Measurements from ENCODE around the gene AMH.

Gene AMH

DNA sequence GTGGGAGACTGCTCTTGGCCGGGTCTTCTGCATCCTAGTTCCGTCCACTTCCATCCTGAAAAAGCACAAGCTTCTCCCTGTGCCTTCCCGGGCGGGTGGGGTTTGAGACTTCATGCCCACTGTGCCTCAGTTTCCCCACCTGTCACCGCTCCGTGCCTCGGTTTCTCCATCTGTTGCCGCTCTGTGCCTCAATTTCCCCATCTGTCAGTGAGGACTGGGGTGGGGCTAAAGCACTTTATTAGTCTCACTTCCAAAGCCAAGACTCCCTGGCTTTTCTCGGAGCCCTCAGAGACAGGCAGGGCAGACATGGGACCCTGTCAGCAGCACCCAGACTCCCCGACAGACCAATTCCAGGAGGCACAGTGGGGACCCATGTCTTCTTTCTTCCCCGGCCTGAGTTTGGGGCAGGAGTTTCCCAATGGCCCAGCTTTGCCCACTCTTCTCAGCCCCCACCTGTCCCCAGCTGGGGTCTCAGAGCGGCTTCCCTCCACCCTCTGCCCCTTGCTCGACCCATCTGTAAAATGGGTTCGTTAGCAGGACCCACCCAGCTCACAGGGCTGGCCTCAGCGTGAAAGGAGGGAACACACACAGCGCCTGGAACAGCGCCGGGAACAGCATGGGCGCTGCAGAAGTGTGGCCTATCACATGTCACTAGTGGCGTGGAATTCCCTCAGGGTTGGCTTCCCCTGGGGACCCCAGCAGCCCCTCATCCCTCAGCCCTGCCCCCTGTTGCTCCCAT is 37.4 kb downstream of the AMH start:
- no peak for DNase-seq (ENCODE audit: low read depth, low spot score)

DNA sequence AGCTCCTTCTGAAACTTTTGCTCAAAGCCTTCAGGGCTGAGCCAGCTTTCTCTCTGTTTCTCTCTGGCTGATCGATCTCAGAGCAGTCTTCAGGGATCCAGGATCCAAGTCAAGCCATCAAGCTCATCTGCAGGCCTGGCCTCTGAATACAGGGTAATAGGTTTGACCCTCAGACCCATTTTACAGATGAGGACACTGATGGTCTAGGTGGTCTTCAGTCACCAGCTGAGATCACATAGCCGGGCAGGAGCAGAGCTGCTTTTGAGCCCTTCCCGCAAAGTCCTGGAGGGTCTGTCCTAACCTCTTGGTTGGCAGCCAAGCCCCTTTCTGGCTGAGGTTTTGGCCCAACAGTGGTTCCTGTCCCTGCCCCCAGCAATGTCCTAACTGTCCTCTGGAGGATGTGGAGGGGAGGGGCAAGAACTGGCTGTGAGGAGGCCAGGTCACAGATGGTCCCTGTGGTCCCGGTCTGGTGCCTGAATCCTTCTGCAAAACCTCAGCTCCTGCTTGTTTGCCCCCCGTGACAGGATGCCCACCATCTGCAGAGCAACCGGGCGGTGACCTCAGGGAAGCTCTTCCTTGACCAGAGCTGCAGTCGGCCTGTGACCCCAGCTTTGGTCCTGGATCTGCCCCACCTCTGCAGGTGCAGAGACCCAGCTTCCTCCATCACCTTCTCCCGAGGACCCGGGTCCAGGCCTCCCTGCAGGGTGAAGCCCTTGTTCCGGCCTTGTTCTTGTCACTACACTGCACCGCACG is 38.6 kb downstream of the AMH start:
- DNase-seq (ENCODE audit: low read depth, low spot score) = no peak

DNA sequence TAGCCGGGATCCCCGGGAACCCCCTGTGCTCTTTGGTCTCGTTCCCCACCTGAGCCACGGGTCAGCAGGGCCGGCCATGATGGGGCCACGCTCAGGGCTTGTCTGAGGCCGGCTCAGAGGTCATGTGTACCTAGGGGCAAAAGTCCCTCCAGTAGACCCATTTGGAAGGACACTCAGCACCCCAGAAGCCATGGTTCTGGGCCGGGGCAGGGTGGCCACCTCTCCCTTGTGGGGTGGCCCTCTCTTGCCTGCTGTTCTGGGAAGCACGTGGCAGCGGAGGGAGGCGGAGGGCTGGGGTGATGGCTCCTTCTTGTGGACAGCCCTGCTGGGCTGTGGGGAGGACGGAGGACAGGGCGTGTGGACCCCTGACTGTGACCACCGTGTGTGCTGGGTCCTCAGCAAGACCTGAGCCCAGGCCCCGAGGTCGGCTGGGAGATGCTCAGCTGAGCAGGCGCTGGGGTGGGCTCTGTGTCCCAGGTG is 39.3 kb downstream of the AMH start:
- no peak for DNase-seq (ENCODE audit: low read depth, low spot score)

DNA sequence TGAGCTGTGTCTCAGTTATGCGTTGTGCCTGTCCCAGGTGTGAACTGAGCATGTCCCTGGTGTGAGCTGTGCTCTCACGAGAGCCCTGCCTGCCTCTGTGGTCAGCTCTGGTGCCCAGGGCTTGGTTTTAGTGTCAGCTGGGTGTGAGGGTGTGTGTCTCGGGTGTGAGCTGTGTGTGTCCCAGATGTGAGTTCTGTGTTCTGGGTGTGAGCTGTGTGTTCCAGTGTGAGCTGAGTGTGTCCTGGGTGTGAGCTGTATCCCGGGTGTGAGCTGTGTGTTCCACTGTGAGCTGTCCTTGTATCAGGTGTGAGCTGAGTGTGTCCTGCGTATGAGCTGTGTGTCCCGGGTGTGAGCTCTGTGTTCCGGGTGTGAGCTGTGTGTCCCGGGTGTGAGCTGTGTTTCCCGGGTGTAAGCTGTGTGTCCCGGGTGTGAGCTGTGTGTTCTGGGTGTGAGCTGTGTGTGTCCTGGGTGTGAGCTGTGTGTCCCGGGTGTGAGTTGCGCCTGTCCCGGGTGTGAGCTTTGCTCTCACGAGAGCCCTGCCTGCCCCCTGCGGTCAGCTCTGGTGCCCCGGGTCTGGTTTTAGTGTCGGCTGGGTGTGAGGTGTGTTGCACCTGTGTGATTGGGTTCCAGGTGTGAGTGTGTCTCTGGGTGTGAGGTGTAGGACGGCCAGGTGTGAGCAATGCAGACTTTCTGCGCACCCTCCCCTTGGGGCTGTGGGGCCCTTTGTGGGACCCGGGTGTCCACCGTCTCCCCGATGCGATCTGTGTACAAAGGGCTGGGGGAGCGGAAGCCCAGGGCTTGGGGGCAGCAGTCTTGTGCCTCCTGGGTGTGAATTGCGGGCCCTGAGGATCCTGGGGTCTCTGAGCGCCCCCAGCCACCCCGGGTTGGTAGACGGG is 39.9 kb downstream of the AMH start:
- DNase-seq (ENCODE audit: low read depth, low spot score) = no peak

DNA sequence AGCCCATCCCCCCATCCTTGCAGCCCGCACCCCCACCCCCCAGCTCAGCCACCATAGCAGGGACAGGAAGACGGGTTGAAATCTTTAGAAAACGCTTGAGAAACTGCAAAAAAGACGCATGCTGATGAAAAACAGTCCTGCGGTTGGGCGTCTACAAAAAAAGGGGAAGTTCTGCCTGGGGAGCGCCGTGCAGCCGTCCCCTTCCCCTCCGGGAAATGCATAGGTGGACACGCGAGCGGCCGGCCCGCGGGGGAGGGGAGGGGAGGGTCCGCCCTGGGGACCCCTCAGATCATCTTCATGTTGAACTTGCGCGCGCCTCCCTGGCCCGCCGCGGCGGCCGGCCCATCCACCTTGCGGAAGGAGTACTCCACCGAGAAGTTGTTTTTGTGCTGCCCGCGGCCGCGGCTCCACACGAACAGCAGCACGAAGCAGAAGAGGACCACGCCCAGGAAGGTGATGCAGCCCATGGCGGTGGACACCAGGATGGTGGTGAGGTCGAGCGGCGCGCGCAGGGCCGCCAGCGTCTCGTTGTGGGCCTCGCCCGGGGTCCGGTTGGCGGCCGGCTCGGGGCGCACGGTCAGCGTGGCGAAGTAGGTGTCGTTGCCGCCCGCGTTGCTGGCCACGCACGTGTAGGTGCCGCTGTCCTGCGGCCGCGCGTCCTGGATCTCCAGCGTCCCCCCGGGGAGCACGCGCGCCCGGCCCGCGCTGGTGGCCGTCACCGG is 40.8 kb downstream of the AMH start:
- DNase-seq (ENCODE audit: low read depth, low spot score) = no peak

DNA sequence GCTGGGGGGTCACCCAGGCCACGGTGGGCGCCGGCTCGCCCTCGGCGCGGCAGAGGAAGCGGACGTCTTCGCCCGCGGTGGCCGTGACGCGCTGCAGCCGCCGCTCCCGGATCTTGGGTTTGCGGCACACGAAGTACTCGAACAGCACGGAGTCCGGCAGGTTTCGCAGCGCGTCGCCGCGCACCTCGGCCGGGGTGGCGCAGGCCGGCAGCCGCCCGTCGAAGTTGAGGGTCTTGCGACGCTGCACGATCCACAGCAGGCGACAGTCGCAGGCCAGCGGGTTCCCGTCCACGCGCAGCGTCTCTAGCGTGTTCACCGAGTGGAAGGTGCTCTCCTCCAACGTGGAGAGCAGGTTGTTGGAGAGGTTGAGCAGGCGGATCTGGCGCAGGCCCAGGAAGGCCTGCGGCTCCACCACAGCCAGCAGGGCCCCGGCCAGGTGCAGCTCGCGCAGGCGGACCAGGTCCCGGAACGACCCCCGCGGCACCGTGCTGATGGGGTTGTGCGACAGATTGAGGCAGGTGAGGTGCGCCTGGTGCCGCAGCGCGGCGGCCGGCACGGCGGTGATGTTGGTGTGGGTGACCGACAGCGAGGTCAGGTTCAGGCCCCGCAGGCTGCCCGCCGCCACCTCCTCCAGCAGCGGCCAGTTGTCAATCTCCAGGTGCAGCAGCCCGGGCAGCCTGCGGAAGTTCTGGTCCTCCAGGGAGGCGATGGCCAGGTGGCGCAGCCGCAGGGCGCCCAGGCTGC is 41.5 kb downstream of the AMH start:
- no peak for DNase-seq (ENCODE audit: low read depth, low spot score)

DNA sequence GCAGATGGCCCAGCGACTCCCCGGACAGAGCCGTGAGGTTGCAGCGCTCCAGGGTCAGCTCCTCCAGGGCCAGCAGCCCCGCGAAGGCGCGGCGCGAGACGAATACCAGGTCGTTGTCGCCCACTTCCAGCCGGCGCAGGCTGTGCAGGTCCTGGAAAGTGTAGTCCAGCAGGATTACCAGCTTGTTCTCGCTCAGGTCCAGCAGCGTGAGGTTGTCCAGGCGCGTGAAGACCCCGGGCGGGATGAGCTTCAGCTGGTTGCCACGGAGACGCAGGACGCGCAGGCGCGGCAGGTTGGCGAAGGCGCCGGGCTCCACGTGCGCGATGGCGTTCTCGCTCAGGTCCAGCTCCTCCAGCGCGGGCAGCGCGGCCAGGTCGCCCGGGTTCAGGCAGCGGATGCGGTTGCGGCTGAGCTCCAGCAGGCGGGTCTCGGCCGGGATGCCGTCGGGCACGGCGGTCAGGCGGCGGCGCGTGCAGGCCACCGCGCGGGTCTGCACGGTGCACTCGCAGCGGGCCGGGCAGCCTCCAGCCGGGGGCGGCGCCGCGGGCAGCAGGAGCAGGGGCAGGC is 42.1 kb downstream of the AMH start:
- no peak for DNase-seq (ENCODE audit: low read depth, low spot score)

DNA sequence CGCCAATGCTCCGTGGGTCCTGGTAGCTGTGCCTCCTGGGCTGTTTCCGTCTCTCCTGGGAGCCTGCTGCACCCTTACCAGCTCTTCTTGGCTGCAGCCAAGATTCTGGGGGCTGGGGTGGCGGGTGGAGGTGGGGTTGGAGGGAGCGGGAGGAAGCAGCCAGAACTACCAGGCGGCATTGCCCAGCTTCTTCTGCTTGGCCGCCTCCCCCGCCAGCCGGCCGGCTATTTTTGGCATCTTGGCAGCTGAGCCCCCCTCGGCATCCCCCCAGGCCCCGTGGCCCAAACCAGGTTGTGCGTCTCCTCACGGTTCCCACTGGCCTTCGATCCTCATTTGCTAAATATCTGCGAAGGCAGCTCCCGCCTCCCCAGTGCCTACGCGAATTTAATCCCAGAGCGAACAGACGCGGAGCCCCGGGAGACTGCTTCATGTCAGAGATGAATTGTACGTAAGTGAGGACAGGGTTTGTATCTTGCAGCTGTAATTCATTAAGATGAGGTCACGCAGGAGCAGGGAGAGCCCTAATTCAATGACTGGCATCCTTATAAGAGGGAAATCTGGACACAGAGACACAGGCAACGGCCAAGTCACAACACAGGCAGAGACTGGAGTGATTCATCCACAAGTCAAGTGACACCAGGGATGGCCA is 45.7 kb downstream of the AMH start:
- DNase-seq (ENCODE audit: low read depth, low spot score) = no peak

DNA sequence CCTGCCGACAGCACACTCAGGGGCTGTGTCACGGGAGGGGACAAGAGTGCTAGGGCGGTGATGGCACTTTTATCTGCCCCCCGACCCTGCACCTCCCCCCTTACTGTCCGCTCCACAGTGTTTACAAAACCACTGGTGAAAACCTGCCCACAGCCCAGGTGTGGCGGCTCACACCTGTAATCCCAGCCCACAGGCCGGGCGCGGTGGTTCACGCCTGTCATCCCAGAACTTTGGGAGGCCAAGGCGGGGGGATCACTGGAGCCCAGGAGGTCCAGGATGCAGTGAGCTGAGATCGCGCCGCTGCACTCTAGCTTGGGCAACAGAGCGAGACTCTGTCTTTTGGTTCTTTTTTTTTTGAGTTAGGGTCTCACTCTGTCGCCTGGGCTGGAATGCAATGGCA is 47.0 kb downstream of the AMH start:
- DNase-seq (ENCODE audit: low read depth, low spot score) = no peak

DNA sequence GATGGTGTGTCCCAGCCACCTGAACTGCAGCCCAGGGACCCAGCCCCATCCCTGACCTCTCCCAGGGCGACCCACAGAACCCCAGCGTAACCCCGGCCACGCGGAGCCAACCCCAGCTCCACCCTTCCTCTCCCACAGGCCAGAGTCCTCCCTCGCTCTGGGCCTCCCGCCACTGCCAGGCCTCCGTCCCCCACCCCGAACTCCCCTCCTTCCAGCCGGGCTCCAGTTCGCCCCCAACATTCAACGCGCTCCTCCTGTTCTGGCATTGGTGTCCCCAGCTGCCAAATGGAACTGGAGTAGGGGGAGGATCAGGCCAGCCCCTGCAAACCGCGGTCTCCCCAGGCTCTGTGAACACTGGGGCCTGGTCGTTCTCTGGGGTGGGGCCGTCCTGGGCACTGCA is 51.4 kb downstream of the AMH start:
- DNase-seq (ENCODE audit: low read depth, low spot score) = no peak

Data from activated CD4-positive, CD25-positive, alpha-beta regulatory T cell treated with anti-CD3 and anti-CD28 coated beads, Interleukin-2, amount 50 U/mL, for 16 hours (primary cell).